HG02884 (cell line): ENCODE data around the gene DOCK9.
A peak's percentile ranks its signal among the peaks of the same experiment; 100 is the strongest.

Experiments
- ATAC-seq: cut with Tn5 transposase; IDR thresholded peaks from one replicate; pipeline ENCODE4 v1.9.1; 2021; ENCODE audit warnings: mild to moderate bottlenecking, moderate library complexity; ENCODE audit not compliant: unreplicated experiment

The DOCK9 gene

GRCh38 chr13:98978280-98978679 lies 416 bp upstream of the DOCK9 start:
- no peak for ATAC-seq

GRCh38 chr13:98976941-98977340 lies 923 bp downstream of the DOCK9 start:
- no peak for ATAC-seq

GRCh38 chr13:98976338-98976737 lies 1.5 kb downstream of the DOCK9 start:
- ATAC-seq, result no peak

GRCh38 chr13:98975822-98976261 lies 2.0 kb downstream of the DOCK9 start:
- no peak for ATAC-seq

- peak; percentile 59 for ATAC-seq
These were observed 3.8 kb downstream of the DOCK9 start for GRCh38 chr13:98974053-98974452.

- ATAC-seq, result no peak
These were observed 5.2 kb downstream of the DOCK9 start for GRCh38 chr13:98972627-98973026.

GRCh38 chr13:98972059-98972458 lies 5.8 kb downstream of the DOCK9 start:
- ATAC-seq, result no peak

GRCh38 chr13:98970330-98970729 lies 7.5 kb downstream of the DOCK9 start:
- ATAC-seq, result no peak

GRCh38 chr13:98967491-98967890 lies 10.4 kb downstream of the DOCK9 start:
- ATAC-seq, result no peak

- no peak for ATAC-seq
These were observed 11.8 kb downstream of the DOCK9 start for GRCh38 chr13:98966019-98966418.

- no peak for ATAC-seq
These were observed 12.5 kb downstream of the DOCK9 start for GRCh38 chr13:98965325-98965724.

GRCh38 chr13:98963917-98964316 lies 13.9 kb downstream of the DOCK9 start:
- no peak for ATAC-seq

- ATAC-seq, result no peak
These were observed 14.8 kb downstream of the DOCK9 start for GRCh38 chr13:98962901-98963590.

GRCh38 chr13:98961503-98962105 lies 16.3 kb downstream of the DOCK9 start:
- ATAC-seq, result no peak

- no peak for ATAC-seq
These were observed 17.0 kb downstream of the DOCK9 start for GRCh38 chr13:98960606-98961502.

- no peak for ATAC-seq
These were observed 17.9 kb downstream of the DOCK9 start for GRCh38 chr13:98959786-98960605.

- ATAC-seq, result no peak
These were observed 18.6 kb downstream of the DOCK9 start for GRCh38 chr13:98959291-98959690.

- no peak for ATAC-seq
These were observed 19.4 kb downstream of the DOCK9 start for GRCh38 chr13:98958443-98958794.

GRCh38 chr13:98957731-98958442 lies 20.0 kb downstream of the DOCK9 start:
- no peak for ATAC-seq

GRCh38 chr13:98955336-98955735 lies 22.5 kb downstream of the DOCK9 start:
- ATAC-seq, result no peak
